ENCODE measurements around the gene OR4D11.

The OR4D11 gene

GRCh38 chr11:59463190-59463641 lies 40.2 kb upstream of the OR4D11 start:
- Histone ChIP-seq H3K27me3 (ENCODE audit: insufficient read depth, low read length, poor library complexity, severe bottlenecking) (no peaks in the 10 kb centered on the region), H4K20me1 (ENCODE audit: insufficient read depth, low read length, poor library complexity, severe bottlenecking) (no peaks in the 10 kb centered on the region), H3K79me2 (ENCODE audit: insufficient read depth, low read length) (no peaks in the 10 kb centered on the region), H3K9me3 (ENCODE audit: insufficient read depth, low read depth, low read length) (no peaks in the 10 kb centered on the region), H2AFZ (ENCODE audit: low read length) (no peak overlapping the region), H3K36me3 (ENCODE audit: insufficient read depth, low read length) (no peaks in the 10 kb centered on the region), H3K4me1 (ENCODE audit: insufficient read depth, low read length, poor library complexity, severe bottlenecking) (no peaks in the 10 kb centered on the region), H3K9ac (ENCODE audit: low read depth, low read length, poor library complexity, severe bottlenecking) (no peak overlapping the region), H3K4me2 (ENCODE audit: low read depth, low read length, poor library complexity, severe bottlenecking) (no peak overlapping the region), H3F3A (ENCODE audit: low read depth) (no peaks in the 10 kb centered on the region), H3K9me2 (replicated peaks; ENCODE audit: low read depth, low read length) (no peaks in the 10 kb centered on the region), H3K4me3 (ENCODE audit: low read length, poor library complexity, severe bottlenecking) (no peak overlapping the region)
- TF ChIP-seq CTCF (conservative IDR thresholded peaks at IDR 0.05; ENCODE audit: low read length) (no peak), EZH2phosphoT487 (IDR thresholded peaks at IDR 0.05; ENCODE audit: borderline replicate concordance) (no peak)

- no peak within 1 kb of the TSS for H2AFZ ChIP-seq (ENCODE audit: low read length)
- no peaks in the 10 kb centered on the region for H3F3A ChIP-seq (ENCODE audit: low read depth)
- no peaks in the 10 kb centered on the region for H3K36me3 ChIP-seq (ENCODE audit: insufficient read depth, low read length)
- H3K4me3 ChIP-seq (ENCODE audit: low read length, poor library complexity, severe bottlenecking), result no peak within 1 kb of the TSS
- H3K9me3 ChIP-seq (ENCODE audit: insufficient read depth, low read depth, low read length), result no peaks in the 10 kb centered on the region
- H3K4me1 ChIP-seq (ENCODE audit: insufficient read depth, low read length, poor library complexity, severe bottlenecking), result peaks cover 5% of the 10 kb centered on the region
- no peaks in the 10 kb centered on the region for H3K27me3 ChIP-seq (ENCODE audit: insufficient read depth, low read length, poor library complexity, severe bottlenecking)
- no peaks in the 10 kb centered on the region for H4K20me1 ChIP-seq (ENCODE audit: insufficient read depth, low read length, poor library complexity, severe bottlenecking)
- TF ChIP-seq EZH2phosphoT487 (IDR thresholded peaks at IDR 0.05; ENCODE audit: borderline replicate concordance), result no peak
- no peak within 1 kb of the TSS for H3K4me2 ChIP-seq (ENCODE audit: low read depth, low read length, poor library complexity, severe bottlenecking)
- H3K79me2 ChIP-seq (ENCODE audit: insufficient read depth, low read length), result no peaks in the 10 kb centered on the region
- H3K9ac ChIP-seq (ENCODE audit: low read depth, low read length, poor library complexity, severe bottlenecking), result no peak within 1 kb of the TSS
- H3K9me2 ChIP-seq (replicated peaks; ENCODE audit: low read depth, low read length), result no peaks in the 10 kb centered on the region
Measured at GRCh38 chr11:59473015-59473414, 30.4 kb upstream of the OR4D11 start, which contains the start of gene OR4D10. TSS of gene OR4D10 (plus strand) at chr11:59473315. CDS start at chr11:59477430, 4,115 bp downstream.

- TF ChIP-seq EZH2phosphoT487 (IDR thresholded peaks at IDR 0.05; ENCODE audit: borderline replicate concordance) (no peak), CTCF (conservative IDR thresholded peaks at IDR 0.05; ENCODE audit: low read length) (no peak)
- Histone ChIP-seq H3K9me2 (replicated peaks; ENCODE audit: low read depth, low read length) (no peaks in the 10 kb centered on the region), H3K9me3 (ENCODE audit: insufficient read depth, low read depth, low read length) (no peaks in the 10 kb centered on the region), H4K20me1 (ENCODE audit: insufficient read depth, low read length, poor library complexity, severe bottlenecking) (no peaks in the 10 kb centered on the region), H3K4me1 (ENCODE audit: insufficient read depth, low read length, poor library complexity, severe bottlenecking) (peaks cover 5% of the 10 kb centered on the region), H2AFZ (ENCODE audit: low read length) (no peak overlapping the region), H3K4me2 (ENCODE audit: low read depth, low read length, poor library complexity, severe bottlenecking) (no peak overlapping the region), H3F3A (ENCODE audit: low read depth) (no peaks in the 10 kb centered on the region), H3K4me3 (ENCODE audit: low read length, poor library complexity, severe bottlenecking) (no peak overlapping the region), H3K9ac (ENCODE audit: low read depth, low read length, poor library complexity, severe bottlenecking) (no peak overlapping the region), H3K79me2 (ENCODE audit: insufficient read depth, low read length) (no peaks in the 10 kb centered on the region), H3K27me3 (ENCODE audit: insufficient read depth, low read length, poor library complexity, severe bottlenecking) (no peaks in the 10 kb centered on the region), H3K36me3 (ENCODE audit: insufficient read depth, low read length) (no peaks in the 10 kb centered on the region)
Measured at GRCh38 chr11:59475176-59475575, 28.2 kb upstream of the OR4D11 start.

- Histone ChIP-seq H3K27me3 (ENCODE audit: insufficient read depth, low read length, poor library complexity, severe bottlenecking) (no peaks in the 10 kb centered on the region), H3K79me2 (ENCODE audit: insufficient read depth, low read length) (no peaks in the 10 kb centered on the region), H3K4me1 (ENCODE audit: insufficient read depth, low read length, poor library complexity, severe bottlenecking) (peaks cover 5% of the 10 kb centered on the region), H3K4me2 (ENCODE audit: low read depth, low read length, poor library complexity, severe bottlenecking) (no peak overlapping the region), H3K36me3 (ENCODE audit: insufficient read depth, low read length) (no peaks in the 10 kb centered on the region), H3F3A (ENCODE audit: low read depth) (no peaks in the 10 kb centered on the region), H2AFZ (ENCODE audit: low read length) (no peak overlapping the region), H3K9ac (ENCODE audit: low read depth, low read length, poor library complexity, severe bottlenecking) (no peak overlapping the region), H3K9me3 (ENCODE audit: insufficient read depth, low read depth, low read length) (no peaks in the 10 kb centered on the region), H3K4me3 (ENCODE audit: low read length, poor library complexity, severe bottlenecking) (no peak overlapping the region), H4K20me1 (ENCODE audit: insufficient read depth, low read length, poor library complexity, severe bottlenecking) (no peaks in the 10 kb centered on the region), H3K9me2 (replicated peaks; ENCODE audit: low read depth, low read length) (no peaks in the 10 kb centered on the region)
- TF ChIP-seq EZH2phosphoT487 (IDR thresholded peaks at IDR 0.05; ENCODE audit: borderline replicate concordance), result no peak
- no peak for TF ChIP-seq CTCF (conservative IDR thresholded peaks at IDR 0.05; ENCODE audit: low read length)
Measured at GRCh38 chr11:59479906-59480305, 23.5 kb upstream of the OR4D11 start.
